Measurements from ENCODE around the gene SLC6A9. TPM values are rescaled to one million over a fixed set of nuclear protein-coding genes. Genes with fewer than 3 reads are reported as not detected.

SLC6A9 gene
- total RNA-seq, 1 experiment from 2014 or later: 12.8 TPM

- no peaks in the 10 kb centered on the region for H4K20me1 ChIP-seq (ENCODE audit: insufficient read depth)
- RAD21 ChIA-PET (ENCODE audit: low non-redundant PET in 1 of 2, low total read pairs in 2 of 2, uncharacterized antibody in 2 of 2, unreplicated experiment in 2 of 2): no interaction called here
- intact Hi-C loops (cut with micrococcal nuclease): no loop called here
- CTCF ChIA-PET: interaction anchor here (3.3 to 9.8 kb wide), 2 partner anchors 15 to 184 kb away, joined by 24 to 130 read pairs; partner anchors contain the start of gene ARTN
- BruUV-seq (replicated peaks): no TSS peak
- peak overlapping the region; percentile 77 to 97 for H3K4me3 ChIP-seq (replicated peaks in 1 of 2; ENCODE audit: low read depth in 1 of 2, low read length in 2 of 2)
- 0 out of 4 replicates have a peak, but pooled peaks cover 0 to 3% of the 10 kb centered on the region in 2 experiments for H3K36me3 ChIP-seq (ENCODE audit: control insufficient read depth in 1 of 2, insufficient read depth in 2 of 2, low read length in 2 of 2)
- no peaks in the 10 kb centered on the region for H3K9me3 ChIP-seq (ENCODE audit: control insufficient read depth in 1 of 2, insufficient read depth in 1 of 2, low read depth in 1 of 2, low read length in 2 of 2)
- peak overlapping the region; percentile 76 for H3K9ac ChIP-seq (ENCODE audit: low read length)
- H3K4me1 ChIP-seq (ENCODE audit: control insufficient read depth in 1 of 2, insufficient read depth in 2 of 2, low read length in 2 of 2): peaks cover 10 to 23% of the 10 kb centered on the region in 2 experiments; a peak in 3 of 4 replicates
- TF ChIP-seq CEBPB (IDR thresholded peaks at IDR 0.05; ENCODE audit: low read depth): no peak
- TF ChIP-seq RAD21 (IDR thresholded peaks at IDR 0.05; ENCODE audit: low read depth): no peak
- no peak for TF ChIP-seq ZBTB33 (IDR thresholded peaks at IDR 0.05; ENCODE audit: extremely low read depth, insufficient replicate concordance, low read length)
- TF ChIP-seq POLR2AphosphoS5 (IDR thresholded peaks at IDR 0.05; ENCODE audit: low read depth, low read length): no peak
- no peak for TF ChIP-seq ELF1 (IDR thresholded peaks at IDR 0.05; ENCODE audit: borderline replicate concordance, low read depth)
- no peak for TF ChIP-seq ZFX (IDR thresholded peaks at IDR 0.05)
- TF ChIP-seq SIN3A (IDR thresholded peaks at IDR 0.05; ENCODE audit: low read depth): no peak
- TF ChIP-seq EGR1 (IDR thresholded peaks at IDR 0.05; ENCODE audit: low read depth): no peak
- TF ChIP-seq EZH2phosphoT487 (IDR thresholded peaks at IDR 0.05; ENCODE audit: borderline replicate concordance): no peak
- TF ChIP-seq SP1 (IDR thresholded peaks at IDR 0.05; ENCODE audit: low read depth): no peak
- TF ChIP-seq JUND (IDR thresholded peaks at IDR 0.05): no peak
- no peak for TF ChIP-seq EZH2 (IDR thresholded peaks at IDR 0.05)
- POLR2A ChIA-PET: interaction anchor here (1.3 kb wide), 1 partner anchor 17 kb away, joined by 3 read pairs; no protein-coding TSS in a partner anchor
- no peak for ATAC-seq
- peaks cover 11% of the 10 kb centered on the region for H3K79me2 ChIP-seq (ENCODE audit: insufficient read depth, low read length)
- peak overlapping the region; percentile 96 for H3K4me2 ChIP-seq (ENCODE audit: low read length)
- H3K27ac ChIP-seq (ENCODE audit: low read depth, low read length): peak overlapping the region; percentile 88; the same call in 1 of the 2 replicates
- H3K27me3 ChIP-seq (ENCODE audit: insufficient read depth, low read length): no peaks in the 10 kb centered on the region
- no peaks in the 10 kb centered on the region for H3K9me2 ChIP-seq (ENCODE audit: insufficient read depth)
- no peak for DNase-seq (ENCODE audit: low read depth, low spot score)
- no peak overlapping the region for H2AFZ ChIP-seq (ENCODE audit: low read depth, low read length, poor library complexity, severe bottlenecking)
These were observed 83.3 kb downstream of the SLC6A9 start for GRCh38 chr1:43947874-43948437.

All from HCT116 (cell line).